Activated CD8-positive, alpha-beta T cell treated with anti-CD3 and anti-CD28 coated beads, Interleukin-2, amount 10 ng/mL, durations not matched to agents 7 days and 5 days (primary cell): ENCODE data around the gene MDK. TPM values are rescaled to one million over a fixed set of nuclear protein-coding genes. Genes with fewer than 3 reads are reported as not detected.

Experiments used
- ATAC-seq: fragments of 150-1000 bp; cut with Tn5 transposase; one replicate; pipeline ENCODE4 v1.10.0; 2021; ENCODE audit warnings: moderate library complexity
- CTCF ChIA-PET: fragments of 350-600 bp; sonication (Branson Sonifier 250); formaldehyde crosslinking; loops from one replicate; lab custom pipeline; 2021; ENCODE audit warnings: antibody characterized with exemption; lab: Charles Lee
- POLR2A ChIA-PET: fragments of 350-600 bp; sonication (Branson Sonifier 250); formaldehyde crosslinking; loops from one replicate; lab custom pipeline; 2021; ENCODE audit warnings: antibody characterized with exemption; lab: Charles Lee
- DNase-seq: peaks from one replicate; pipeline ENCODE4 v3.0.0-alpha.2; 2020
- H3K27ac Mint-ChIP-seq: one replicate; pipeline ENCODE4 v1.8.0; 2021; ENCODE audit warnings: mild to moderate bottlenecking, mixed read lengths
- H3K27me3 Mint-ChIP-seq: one replicate; pipeline ENCODE4 v1.8.0; 2021; ENCODE audit warnings: low read depth, mixed read lengths
- H3K36me3 Mint-ChIP-seq: one replicate; pipeline ENCODE4 v1.8.0; 2021; ENCODE audit warnings: low read depth, mixed read lengths
- H3K4me1 Mint-ChIP-seq: one replicate; pipeline ENCODE4 v1.8.0; 2021; ENCODE audit warnings: low read depth, mixed read lengths
- H3K4me3 Mint-ChIP-seq: one replicate; pipeline ENCODE4 v1.8.0; 2021; ENCODE audit warnings: mild to moderate bottlenecking, mixed read lengths
- H3K9me3 Mint-ChIP-seq: one replicate; pipeline ENCODE4 v1.8.0; 2022; ENCODE audit warnings: mixed read lengths; ENCODE audit not compliant: insufficient read depth
- total RNA-seq, 2 experiments: library from RNA; stranded (reverse); gene quantifications; one replicate each; pipeline ENCODE4 v1.2.3, GENCODE V29; 2021

The MDK gene
- total RNA-seq, 2 experiments from 2014 or later = 6.9 to 7.4 TPM

- no peak overlapping the region for H3K27ac Mint-ChIP-seq
- peaks cover 28% of the 10 kb centered on the region for H3K4me1 Mint-ChIP-seq
- peaks cover 17% of the 10 kb centered on the region for H3K27me3 Mint-ChIP-seq
- ChIA-PET CTCF (interaction anchor here (1.4 to 4.8 kb wide), 2 partner anchors 13 to 23 kb away, joined by 5 to 24 read pairs; no protein-coding TSS in a partner anchor), POLR2A (interaction anchor here (0.6 to 1.2 kb wide), 2 partner anchors 7 to 362 kb away, joined by 3 read pairs; partner anchors contain the start of gene ZNF408)
- DNase-seq (no peak), ATAC-seq (no peak)
- no peaks in the 10 kb centered on the region for H3K36me3 Mint-ChIP-seq
- no peak overlapping the region for H3K4me3 Mint-ChIP-seq
- no peaks in the 10 kb centered on the region for H3K9me3 Mint-ChIP-seq
Measured at GRCh38 chr11:46338988-46339666, 42.3 kb upstream of the MDK start.

DNA sequence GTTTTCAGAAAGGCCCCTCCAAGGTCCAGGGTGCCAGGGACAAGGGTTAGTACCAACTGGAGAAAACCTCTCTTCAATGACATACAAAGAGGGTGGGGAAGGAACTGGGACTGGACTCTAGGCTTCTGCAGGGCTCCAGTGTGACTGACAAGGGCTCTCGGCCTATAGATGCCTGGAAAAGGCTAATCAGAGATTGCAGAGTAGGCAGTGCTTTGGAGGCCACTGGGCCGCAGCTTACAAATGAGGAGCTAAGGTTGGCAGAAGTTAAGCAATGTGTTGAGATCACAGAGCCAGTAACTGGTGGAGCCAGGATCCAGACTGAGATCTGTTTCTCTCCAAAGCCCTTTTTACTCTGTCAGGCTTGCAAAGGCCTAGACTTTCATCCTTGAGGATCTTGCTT, 41.7 kb upstream of the MDK start:
- H3K4me3 Mint-ChIP-seq = no peak overlapping the region
- H3K27me3 Mint-ChIP-seq = peaks cover 11% of the 10 kb centered on the region
- ATAC-seq (no peak), DNase-seq (no peak)
- H3K27ac Mint-ChIP-seq = no peak overlapping the region
- no peaks in the 10 kb centered on the region for H3K36me3 Mint-ChIP-seq
- peaks cover 33% of the 10 kb centered on the region for H3K4me1 Mint-ChIP-seq
- CTCF ChIA-PET = interaction anchor here (1.4 to 4.8 kb wide), 2 partner anchors 12 to 24 kb away, joined by 5 to 24 read pairs; no protein-coding TSS in a partner anchor
- POLR2A ChIA-PET = interaction anchor here (1.2 kb wide), 1 partner anchor 8 kb away, joined by 3 read pairs; no protein-coding TSS in a partner anchor
- H3K9me3 Mint-ChIP-seq = no peaks in the 10 kb centered on the region

- peaks cover 49% of the 10 kb centered on the region for H3K4me1 Mint-ChIP-seq
Measured at GRCh38 chr11:46341454-46341853, 40.0 kb upstream of the MDK start.

DNA sequence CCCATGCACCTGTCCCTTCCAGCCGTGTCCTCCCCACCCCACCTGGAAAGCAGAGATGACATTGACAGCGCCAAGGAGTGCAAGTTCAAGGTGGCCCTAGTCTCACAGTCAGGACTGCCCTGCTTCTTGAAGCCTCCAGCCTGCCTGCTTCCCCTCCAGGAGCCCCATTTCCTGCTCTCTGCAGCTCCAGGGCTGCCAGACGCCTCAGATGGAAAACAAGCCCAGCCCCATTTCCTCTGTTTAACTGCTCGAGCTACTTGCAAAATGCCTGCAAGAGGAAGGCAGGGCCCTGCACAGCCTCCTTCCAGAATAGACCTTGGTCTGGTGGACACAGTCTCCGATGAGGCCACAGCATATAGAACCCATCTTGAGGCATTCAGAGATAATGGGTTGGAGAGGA, 39.2 kb upstream of the MDK start:
- ATAC-seq (no peak), DNase-seq (peak; percentile 48)
- peaks cover 50% of the 10 kb centered on the region for H3K4me1 Mint-ChIP-seq
- no peaks in the 10 kb centered on the region for H3K36me3 Mint-ChIP-seq
- CTCF ChIA-PET = interaction anchor here (1.2 to 6.1 kb wide), 6 partner anchors 10 to 104 kb away, joined by 3 to 58 read pairs (median 4); no protein-coding TSS in a partner anchor
- no peaks in the 10 kb centered on the region for H3K9me3 Mint-ChIP-seq
- no peak overlapping the region for H3K4me3 Mint-ChIP-seq
- POLR2A ChIA-PET = no interaction called here
- peaks cover 7% of the 10 kb centered on the region for H3K27me3 Mint-ChIP-seq
- peak overlapping the region; percentile 13 for H3K27ac Mint-ChIP-seq

More at GRCh38 chr11:46341454-46341853, 40.0 kb upstream of the MDK start:
- no peak overlapping the region for H3K4me3 Mint-ChIP-seq
- CTCF ChIA-PET = interaction anchor here (1.2 to 6.1 kb wide), 5 partner anchors 9 to 103 kb away, joined by 3 to 58 read pairs (median 4); no protein-coding TSS in a partner anchor
- H3K9me3 Mint-ChIP-seq = no peaks in the 10 kb centered on the region
- POLR2A ChIA-PET = no interaction called here
- no peak overlapping the region for H3K27ac Mint-ChIP-seq
- ATAC-seq (no peak), DNase-seq (no peak)
- H3K36me3 Mint-ChIP-seq = no peaks in the 10 kb centered on the region
- H3K27me3 Mint-ChIP-seq = peaks cover 7% of the 10 kb centered on the region

DNA sequence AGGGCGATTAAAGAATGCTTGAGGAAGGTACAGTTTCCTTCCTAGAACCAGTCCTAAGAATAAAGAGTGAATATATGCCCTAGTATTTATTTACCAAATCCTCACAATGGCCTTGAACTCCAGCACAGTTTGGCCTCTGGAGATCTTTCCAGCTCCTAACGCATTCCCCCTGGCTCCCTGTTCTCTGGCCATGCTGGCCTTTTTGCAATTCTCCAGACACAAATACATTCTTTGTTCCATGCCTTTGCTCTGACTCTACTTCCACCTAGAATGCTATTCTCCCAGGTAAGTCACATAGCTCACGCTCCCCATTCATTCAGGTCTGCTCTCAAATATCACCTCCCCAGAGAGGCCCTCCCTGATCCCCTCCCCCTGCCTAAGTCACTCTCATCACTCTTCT, 37.9 kb upstream of the MDK start:
- Mint-ChIP-seq H3K4me1 (peaks cover 51% of the 10 kb centered on the region), H3K4me3 (no peak overlapping the region), H3K27ac (no peak overlapping the region), H3K9me3 (no peaks in the 10 kb centered on the region), H3K36me3 (peaks cover 4% of the 10 kb centered on the region), H3K27me3 (peaks cover 7% of the 10 kb centered on the region)
- ChIA-PET CTCF (interaction anchor here (0.5 to 6.1 kb wide), 9 partner anchors 9 to 186 kb away, joined by 3 to 58 read pairs (median 5); no protein-coding TSS in a partner anchor), POLR2A (interaction anchor here (1.2 kb wide), 1 partner anchor 18 kb away, joined by 4 read pairs; no protein-coding TSS in a partner anchor)
- no peak for DNase-seq
- no peak for ATAC-seq

DNA sequence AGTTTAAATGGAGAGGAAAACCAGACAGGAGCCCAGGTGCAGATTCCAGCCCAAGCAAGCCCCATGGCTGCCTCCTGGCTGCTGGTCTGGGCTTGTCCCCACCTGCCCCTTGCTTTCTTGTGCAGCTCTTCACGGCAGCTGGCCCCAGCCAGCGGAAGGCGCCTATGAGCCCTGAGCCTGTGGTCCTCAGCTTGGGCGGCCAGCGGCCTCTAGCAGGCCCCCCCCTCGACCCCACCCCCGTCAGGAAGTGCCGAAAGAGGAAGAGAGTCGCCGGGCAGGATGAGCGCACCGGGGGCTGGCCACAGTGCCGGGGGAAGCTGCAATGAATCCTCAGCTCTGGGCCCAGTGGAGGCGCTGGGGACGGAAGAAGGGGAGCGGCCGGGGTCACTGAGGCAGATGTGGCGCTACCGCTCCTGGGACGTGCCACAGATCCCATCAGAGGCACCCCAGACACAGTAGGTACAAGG, 36.3 kb upstream of the MDK start:
- Mint-ChIP-seq H3K9me3 (no peaks in the 10 kb centered on the region), H3K27ac (peak overlapping the region; percentile 76)

DNA sequence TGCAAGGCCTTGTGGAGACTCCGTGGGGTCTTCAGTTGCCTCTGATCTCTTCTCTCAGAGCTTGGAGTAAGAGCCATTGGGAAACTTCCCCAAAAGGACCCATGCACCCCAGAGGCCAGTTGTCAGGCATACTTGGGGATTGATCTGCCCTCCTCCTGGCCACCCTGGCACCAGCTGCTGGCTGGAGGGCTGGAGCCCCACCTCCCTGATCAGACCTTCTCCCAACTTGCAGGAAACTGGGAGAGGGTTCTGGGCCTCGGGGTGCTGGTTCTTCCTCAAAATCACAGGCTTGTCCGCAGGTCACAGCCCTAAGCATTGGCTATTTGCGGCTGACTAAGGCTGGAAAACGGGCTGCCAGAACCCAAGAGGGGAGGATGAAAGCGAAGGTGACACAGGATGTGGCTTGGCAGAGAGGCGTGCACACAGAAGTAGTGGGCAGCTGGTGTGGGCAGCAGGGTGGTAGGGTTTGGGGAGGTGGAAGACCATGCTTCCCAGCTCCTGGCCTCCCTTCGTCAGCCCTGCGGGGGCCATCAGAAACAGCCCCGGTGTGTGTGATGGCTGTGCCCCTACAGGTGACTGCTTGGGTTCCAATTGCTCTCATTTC, 35.5 kb upstream of the MDK start:
- ATAC-seq (peak; percentile 6), DNase-seq (peak; percentile 56)
- Mint-ChIP-seq H3K27ac (peak overlapping the region; percentile 76), H3K9me3 (no peaks in the 10 kb centered on the region), H3K4me3 (peak overlapping the region; percentile 71), H3K36me3 (peaks cover 23% of the 10 kb centered on the region), H3K4me1 (peaks cover 75% of the 10 kb centered on the region), H3K27me3 (peaks cover 7% of the 10 kb centered on the region)
- POLR2A ChIA-PET = interaction anchor here (1.3 kb wide), 1 partner anchor 14 kb away, joined by 6 read pairs; no protein-coding TSS in a partner anchor
- CTCF ChIA-PET = interaction anchor here (0.8 to 17.2 kb wide), 6 partner anchors 14 to 107 kb away, joined by 3 to 381 read pairs (median 17); no protein-coding TSS in a partner anchor

More for the DNA sequence above, 36.3 kb upstream of the MDK start:
- ATAC-seq = no peak
- H3K36me3 Mint-ChIP-seq = peaks cover 16% of the 10 kb centered on the region
- DNase-seq = no peak
- POLR2A ChIA-PET = interaction anchor here (0.5 to 1.3 kb wide), 2 partner anchors 13 to 49 kb away, joined by 3 to 6 read pairs; no protein-coding TSS in a partner anchor
- CTCF ChIA-PET = interaction anchor here (0.8 to 17.2 kb wide), 5 partner anchors 13 to 106 kb away, joined by 3 to 381 read pairs (median 24); no protein-coding TSS in a partner anchor
- H3K27me3 Mint-ChIP-seq = peaks cover 7% of the 10 kb centered on the region
- peak overlapping the region; percentile 71 for H3K4me3 Mint-ChIP-seq
- H3K4me1 Mint-ChIP-seq = peaks cover 67% of the 10 kb centered on the region

DNA sequence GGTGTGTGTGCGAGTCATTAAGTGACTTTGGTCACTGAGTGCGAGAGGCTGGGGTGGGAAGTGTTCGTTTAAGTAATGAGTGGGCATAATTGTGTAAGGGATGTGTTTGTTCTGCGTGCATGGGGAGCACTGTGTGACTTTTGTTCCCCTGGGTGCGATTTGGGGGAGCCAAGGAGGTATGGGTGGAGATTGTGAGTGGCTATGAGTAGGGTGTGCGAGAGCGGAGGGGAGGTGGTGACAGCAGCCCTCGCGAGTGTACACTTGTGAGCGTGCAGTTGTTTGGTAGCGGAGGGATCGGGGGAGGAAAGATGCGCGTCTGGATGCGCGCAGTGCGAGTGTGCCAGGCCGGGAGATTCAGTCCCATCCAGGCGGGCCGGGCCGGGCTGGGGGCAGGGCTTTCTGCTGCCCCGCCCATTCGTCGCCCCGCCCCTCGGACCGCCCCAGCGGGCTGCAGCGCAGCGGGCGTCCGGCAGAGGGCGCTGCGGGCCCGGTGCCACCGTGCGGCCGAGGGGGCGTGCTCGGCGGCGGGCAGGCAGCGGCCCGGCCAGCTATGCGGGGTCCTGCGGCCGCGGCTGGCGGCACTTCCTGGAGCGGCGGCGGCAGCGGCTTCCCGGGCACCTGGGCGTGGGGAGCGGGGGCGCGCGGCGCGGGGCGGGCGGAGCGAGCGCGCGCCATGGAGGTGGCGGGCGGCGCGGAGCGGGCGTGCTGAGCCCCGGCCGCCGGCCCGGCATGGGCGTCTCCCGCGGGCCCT, 34.4 kb upstream of the MDK start, which contains the start of gene DGKZ:
Gene DGKZ (plus strand): TSS at position 578 of the 751 bp plus-strand sequence. CDS start 197 bp downstream, outside the sequence.
- H3K4me3 Mint-ChIP-seq = peak within 1 kb of the TSS; percentile 82
- peaks cover 7% of the 10 kb centered on the region for H3K27me3 Mint-ChIP-seq
- peaks cover 75% of the 10 kb centered on the region for H3K4me1 Mint-ChIP-seq
- H3K9me3 Mint-ChIP-seq = no peaks in the 10 kb centered on the region
- CTCF ChIA-PET = interaction anchor here (1.1 to 17.2 kb wide), 6 partner anchors 15 to 108 kb away, joined by 3 to 381 read pairs (median 17); no protein-coding TSS in a partner anchor
- peaks cover 31% of the 10 kb centered on the region for H3K36me3 Mint-ChIP-seq
- peak within 1 kb of the TSS; percentile 92 for H3K27ac Mint-ChIP-seq
- ATAC-seq = peak; percentile 73
- peak; percentile 88 for DNase-seq
- POLR2A ChIA-PET = interaction anchor here (0.6 kb wide), 1 partner anchor 11 kb away, joined by 3 read pairs; no protein-coding TSS in a partner anchor

- DNase-seq = no peak
- Mint-ChIP-seq H3K4me3 (peak overlapping the region; percentile 82), H3K36me3 (peaks cover 32% of the 10 kb centered on the region), H3K27me3 (peaks cover 7% of the 10 kb centered on the region), H3K9me3 (no peaks in the 10 kb centered on the region), H3K27ac (peak overlapping the region; percentile 92), H3K4me1 (peaks cover 74% of the 10 kb centered on the region)
- ChIA-PET POLR2A (interaction anchor here (0.9 to 6.7 kb wide), 4 partner anchors 9 to 327 kb away, joined by 3 to 77 read pairs (median 5); no protein-coding TSS in a partner anchor), CTCF (interaction anchor here (0.9 to 17.2 kb wide), 9 partner anchors 16 to 109 kb away, joined by 4 to 381 read pairs (median 10); no protein-coding TSS in a partner anchor)
- ATAC-seq = no peak
Measured at GRCh38 chr11:46347637-46348311, 33.7 kb upstream of the MDK start.
